ENCODE results near the gene MAP3K5.
A peak's percentile ranks its signal among the peaks of the same experiment; 100 is the strongest.

Gene MAP3K5

DNA sequence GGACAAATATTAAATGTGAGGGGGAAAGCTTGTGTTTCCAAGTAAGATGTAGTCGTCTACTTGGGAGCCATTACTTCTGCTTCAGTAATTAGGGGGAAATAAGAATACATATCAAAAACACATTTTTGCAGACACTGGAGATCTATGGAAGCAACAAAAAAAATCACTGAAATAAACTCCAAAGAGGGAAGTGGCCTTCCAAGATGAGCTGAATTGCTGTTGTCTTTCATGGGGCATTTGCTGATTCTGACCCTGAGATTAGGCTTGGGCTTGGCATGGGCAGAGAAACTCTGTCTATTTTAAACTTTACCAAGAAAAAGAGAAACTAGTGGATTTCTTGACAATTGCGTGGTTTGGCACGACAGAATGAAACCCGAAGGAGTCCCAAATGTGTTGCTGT is 120.1 kb downstream of the MAP3K5 start:
- DNase-seq, result no peak

- no peak for DNase-seq
Measured at GRCh38 chr6:136669299-136669699, 123.0 kb downstream of the MAP3K5 start.

DNA sequence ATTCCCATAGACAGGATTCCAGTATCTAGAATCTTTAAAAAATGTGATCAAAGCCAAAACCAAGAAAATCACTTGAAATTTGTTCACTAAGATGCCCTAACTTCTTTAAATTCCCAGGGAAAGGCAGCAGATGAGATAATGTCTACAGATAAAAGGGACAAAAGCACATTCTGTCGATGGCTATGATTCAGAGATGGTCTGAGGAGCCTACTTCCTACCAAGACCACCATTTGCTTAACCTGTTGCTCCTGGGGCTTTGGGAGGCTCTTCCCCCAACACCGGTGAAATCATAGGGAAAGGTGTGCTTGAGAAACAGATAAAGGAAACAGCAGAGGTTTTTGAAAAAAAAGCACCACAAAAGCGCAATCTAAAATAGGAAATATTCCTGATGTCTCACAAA is 123.7 kb downstream of the MAP3K5 start:
- DNase-seq, result no peak

- no peak for DNase-seq
Measured at GRCh38 chr6:136666041-136666440, 126.2 kb downstream of the MAP3K5 start.

- no peak for DNase-seq
Measured at GRCh38 chr6:136662347-136663237, 129.7 kb downstream of the MAP3K5 start.

DNA sequence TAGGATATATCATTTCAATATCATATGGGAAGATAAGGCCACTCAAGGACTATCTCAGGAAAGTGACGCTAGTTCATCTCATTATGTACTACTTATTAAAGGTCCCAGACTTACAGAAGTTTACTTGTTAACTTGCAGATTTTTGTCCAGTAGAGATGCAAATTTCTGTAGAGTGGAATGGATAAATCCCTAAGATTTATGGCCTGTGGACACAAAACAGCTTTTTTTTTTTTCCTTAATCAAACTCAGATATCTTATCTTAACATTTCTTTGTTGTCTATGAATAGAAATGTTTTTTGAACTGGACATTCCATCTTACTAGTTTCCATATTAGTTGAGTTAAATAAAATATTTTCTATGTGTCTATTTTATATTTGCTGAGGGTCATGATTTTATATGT is 131.6 kb downstream of the MAP3K5 start:
- DNase-seq, result no peak

DNA sequence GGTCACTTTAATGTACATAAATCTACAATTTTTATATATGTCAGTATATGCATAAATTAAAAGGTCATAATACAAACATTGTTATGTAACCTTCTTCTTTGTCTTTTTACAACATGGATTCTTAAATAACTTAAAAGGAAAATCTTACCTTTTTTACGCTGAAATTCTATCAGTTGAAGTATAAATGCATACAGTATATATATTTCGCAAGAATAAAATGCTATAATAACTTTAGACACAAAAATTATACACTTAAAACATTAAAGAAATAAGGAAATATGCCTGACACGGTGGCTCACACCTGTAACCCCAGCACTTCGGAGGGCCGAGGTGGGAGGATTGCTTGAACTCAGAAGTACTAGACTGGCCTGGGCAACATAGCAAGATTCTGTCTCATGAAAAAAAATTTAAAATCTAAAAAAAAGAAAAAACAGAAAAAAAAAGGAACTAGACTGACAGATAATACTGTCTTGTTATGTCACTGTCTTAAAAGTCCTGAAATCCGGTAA is 132.2 kb downstream of the MAP3K5 start:
- DNase-seq, result no peak

- DNase-seq, result no peak
Measured at GRCh38 chr6:136658711-136659110, 133.6 kb downstream of the MAP3K5 start.

DNA sequence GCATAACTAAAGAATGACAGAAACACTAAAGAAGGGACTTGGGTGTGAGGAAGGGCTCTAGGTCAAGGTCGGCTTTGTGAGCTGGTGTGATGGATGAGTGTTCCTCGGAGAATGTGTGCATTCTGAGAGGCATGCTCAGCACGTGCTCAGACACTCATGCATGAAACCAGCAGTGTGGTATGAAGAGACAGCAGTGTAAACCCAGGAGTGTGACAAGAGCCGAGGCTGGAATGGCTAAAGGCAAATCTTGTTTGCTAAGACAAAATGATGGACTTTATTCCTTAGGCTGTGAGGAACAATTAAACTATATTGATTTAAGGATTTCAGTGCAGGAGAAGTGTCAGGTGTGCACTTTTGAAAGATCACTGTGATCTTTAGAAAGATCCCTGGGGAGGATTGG is 134.6 kb downstream of the MAP3K5 start:
- no peak for DNase-seq

- no peak for DNase-seq
Measured at GRCh38 chr6:136656121-136656520, 136.2 kb downstream of the MAP3K5 start.

GRCh38 chr6:136655239-136656014 is 136.8 kb downstream of the MAP3K5 start:
- DNase-seq, result no peak

DNA sequence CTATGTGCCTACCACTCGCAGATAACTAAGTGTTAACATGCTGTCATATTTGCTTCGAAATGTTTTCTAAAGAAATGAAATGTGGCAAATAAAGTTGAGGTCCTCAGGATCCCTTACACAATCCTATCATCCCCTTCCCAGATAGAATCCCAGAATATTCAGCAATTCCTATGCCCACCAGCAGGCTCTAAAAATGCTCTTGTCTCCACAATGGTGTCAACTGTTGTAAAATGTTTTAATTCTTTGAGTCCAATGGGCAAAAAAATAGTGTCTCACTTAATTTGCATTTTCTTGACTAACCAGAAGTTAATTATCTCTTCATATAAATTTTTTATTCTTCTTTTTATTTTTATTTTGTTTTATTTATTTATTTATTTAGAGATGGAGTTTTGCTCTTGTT is 138.2 kb downstream of the MAP3K5 start:
- DNase-seq, result no peak

DNA sequence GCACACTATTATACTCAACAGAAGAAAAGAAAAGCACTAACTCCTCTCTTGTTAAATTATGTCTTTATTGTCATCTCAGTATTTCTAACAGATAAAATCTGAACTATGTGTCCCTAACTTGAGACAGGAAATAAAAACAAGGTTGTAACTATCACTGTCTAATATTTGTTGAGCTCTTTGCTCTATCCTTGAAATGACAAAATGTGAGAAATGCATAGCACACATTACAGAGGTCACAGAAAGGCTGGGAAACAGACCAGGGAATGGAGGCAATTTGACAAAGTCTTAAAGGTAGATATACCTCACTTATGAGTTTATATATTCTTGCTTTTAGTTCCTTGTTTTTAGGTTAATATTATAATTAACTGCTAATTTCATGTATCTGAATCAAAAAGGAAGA is 139.6 kb downstream of the MAP3K5 start:
- no peak for DNase-seq

- DNase-seq, result no peak
Measured at GRCh38 chr6:136651982-136652381, 140.3 kb downstream of the MAP3K5 start.

DNA sequence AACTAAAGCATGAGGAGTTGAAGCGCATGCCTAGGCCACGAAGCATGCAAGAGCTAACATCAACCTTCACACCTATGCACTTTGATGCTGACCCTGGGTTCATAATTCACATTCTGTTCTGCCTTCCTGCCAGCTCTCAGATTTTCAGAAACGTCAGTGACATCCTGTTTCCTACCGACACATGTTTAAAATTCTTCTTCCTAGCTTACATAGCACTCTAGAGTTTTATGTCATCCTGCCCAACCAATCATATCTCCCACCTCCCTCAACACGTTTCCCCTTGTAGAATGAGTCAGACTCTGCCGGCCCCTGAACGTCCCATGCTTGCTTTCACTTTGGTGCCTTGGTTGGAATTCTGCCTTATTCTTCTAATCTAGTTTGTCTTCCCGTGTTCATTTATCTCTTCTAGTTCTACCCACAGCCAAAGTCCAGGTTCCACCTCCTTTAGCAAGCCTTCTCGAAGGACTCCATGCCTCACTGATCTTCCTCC is 144.9 kb downstream of the MAP3K5 start:
- DNase-seq, result no peak

GRCh38 chr6:136646377-136646776 is 145.9 kb downstream of the MAP3K5 start:
- no peak for DNase-seq

DNA sequence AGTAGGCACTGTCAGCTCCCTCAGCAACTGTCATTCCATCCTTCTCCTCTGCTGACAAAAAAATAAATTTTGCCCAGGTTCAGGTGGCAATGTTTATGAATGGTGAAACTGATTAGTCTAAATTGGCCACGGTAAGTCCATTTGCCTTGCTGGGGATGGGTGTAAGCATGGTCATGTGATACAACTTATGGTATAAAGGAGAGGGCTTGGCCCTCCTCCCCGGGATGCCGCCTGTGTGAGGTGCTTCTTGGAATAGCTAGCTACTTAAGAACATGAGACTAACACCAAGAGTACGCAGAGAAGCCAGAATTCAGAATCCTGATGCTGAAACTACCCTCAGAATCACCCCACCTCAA is 147.7 kb downstream of the MAP3K5 start:
- DNase-seq, result no peak

DNA sequence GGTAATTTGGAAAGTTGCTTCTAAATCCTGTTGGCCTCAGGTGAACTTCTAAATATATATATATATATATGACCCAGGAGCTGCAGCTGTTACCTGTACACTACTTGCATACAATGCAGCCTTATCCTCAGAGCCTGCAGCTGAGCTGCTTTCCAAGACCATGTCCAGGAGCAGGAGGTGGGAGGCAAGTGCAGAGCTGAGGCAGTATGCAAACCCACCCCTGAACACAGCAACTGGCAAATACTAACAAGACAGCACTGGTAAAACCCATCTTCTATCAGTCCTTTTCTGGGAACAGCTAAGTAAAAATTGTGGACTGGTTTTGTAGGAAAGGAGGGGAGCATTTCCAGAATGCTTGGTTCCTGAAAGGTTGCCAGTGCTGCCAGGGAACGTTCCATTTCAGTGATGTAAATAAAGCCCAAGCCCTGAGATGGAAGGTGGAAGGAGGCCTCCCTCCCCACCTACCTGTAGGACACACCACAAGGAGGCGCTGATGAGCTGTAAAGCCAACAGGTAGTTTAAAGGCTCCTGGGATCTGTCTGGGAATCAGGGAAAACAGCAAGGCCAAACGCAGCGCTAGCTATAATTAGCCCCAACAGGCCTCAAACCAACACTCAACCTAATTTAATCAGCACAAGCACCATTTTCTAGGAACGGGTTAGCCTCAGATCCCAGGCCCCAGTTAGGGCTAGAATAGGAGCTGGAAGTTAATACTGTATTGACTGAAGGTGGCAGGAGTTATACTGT is 148.3 kb downstream of the MAP3K5 start:
- peak; percentile 82 for DNase-seq

GRCh38 chr6:136641873-136642465 is 150.3 kb downstream of the MAP3K5 start:
- DNase-seq, result no peak

DNA sequence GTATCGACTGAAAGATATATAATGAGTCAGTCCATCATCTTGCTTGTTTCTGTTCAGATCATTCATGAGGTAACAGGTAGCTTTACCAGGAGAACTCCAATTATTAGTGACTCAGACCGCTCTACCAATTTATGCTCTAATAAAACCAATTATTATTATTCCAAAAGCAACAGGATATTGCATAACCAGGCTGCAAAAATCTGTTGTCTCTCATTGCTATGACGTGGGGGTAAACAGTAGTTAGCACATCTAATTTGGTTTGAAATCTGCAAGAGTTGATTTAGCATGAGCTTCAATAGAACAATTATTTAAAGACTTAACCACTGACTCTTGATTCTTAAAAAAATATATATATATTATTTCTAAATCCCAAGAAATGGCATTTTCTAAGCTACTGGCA is 151.1 kb downstream of the MAP3K5 start:
- no peak for DNase-seq

DNA sequence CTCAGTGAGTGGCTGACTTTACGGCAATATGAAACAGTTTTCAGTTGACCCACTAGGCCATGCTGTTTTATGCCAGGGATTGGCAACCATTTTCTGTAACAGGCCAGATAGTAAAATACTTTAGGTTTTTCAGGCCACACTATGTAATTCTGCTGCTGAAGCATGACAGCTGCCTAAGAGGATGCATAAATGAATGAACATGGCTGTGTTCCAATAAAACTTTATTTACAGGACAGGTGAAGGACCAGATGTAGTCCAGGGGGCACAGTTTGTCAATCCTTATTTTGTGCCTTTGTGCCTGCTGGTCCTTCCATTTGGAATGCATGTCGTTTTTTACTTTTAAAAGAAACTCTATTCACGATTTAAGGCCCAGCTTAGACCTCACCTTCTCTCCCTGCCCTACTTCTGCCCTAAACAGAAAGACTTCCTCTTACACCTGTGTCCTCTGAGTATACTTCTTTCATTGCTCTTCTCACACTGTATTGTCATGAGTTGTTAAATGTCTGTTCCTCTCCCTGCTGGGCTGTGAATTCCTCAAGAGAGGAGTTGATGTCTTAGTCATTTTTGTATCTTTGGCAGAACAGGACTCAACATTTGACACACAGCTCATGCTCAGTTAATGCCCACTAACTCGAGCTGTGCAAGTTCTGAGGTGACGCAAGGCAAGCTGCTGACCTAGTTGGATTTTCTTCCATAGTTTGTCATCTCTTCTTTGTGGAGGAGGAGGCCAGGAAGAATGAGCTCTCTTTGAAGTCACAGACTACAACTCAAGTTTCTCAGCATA is 152.0 kb downstream of the MAP3K5 start:
- no peak for DNase-seq

GRCh38 chr6:136639702-136640101 is 152.6 kb downstream of the MAP3K5 start:
- DNase-seq, result no peak

All from right hindlimb (tissue), 1 donor.